ENCODE measurements around the gene LRTM2.

The LRTM2 gene

DNA sequence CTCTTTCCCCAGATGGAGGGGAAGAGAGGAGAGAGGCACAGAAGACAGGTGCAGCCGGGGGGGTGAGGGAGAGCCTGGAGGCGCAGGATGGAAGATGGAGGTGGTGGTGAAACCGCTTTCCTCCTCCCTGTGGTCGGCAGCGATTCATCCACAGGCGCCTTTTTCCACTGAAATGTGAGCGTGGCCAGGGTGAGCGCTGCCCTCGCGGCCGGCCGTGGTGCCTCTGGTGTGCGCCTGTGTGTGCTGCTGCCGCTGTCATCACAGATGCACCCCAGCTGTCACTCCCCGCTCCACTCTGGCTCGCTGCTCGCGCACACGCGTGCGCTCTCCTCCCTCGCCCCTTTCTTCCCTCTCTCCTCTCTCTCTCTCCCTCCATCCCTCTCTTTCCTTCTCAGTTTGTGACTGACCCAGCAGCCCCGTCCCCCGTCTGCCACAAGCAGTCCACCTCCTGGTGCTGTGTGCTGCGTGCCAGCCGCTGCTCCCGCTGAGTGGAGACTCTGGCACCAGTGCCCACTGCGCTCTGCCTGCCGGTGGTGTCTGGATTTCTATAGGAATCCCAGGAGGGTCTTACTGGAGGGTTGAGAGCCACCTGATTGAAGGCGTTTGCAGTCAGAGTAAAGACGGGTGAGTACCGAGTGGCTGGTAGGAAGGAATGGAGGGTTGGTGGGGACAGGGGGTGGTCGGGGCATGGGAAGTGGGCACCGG is at the start of gene LRTM2:
Gene LRTM2 (plus strand): TSS at position 375 of the 705 bp plus-strand sequence. CDS start 7,584 bp downstream, outside the sequence.
- no peak for DNase-seq

DNA sequence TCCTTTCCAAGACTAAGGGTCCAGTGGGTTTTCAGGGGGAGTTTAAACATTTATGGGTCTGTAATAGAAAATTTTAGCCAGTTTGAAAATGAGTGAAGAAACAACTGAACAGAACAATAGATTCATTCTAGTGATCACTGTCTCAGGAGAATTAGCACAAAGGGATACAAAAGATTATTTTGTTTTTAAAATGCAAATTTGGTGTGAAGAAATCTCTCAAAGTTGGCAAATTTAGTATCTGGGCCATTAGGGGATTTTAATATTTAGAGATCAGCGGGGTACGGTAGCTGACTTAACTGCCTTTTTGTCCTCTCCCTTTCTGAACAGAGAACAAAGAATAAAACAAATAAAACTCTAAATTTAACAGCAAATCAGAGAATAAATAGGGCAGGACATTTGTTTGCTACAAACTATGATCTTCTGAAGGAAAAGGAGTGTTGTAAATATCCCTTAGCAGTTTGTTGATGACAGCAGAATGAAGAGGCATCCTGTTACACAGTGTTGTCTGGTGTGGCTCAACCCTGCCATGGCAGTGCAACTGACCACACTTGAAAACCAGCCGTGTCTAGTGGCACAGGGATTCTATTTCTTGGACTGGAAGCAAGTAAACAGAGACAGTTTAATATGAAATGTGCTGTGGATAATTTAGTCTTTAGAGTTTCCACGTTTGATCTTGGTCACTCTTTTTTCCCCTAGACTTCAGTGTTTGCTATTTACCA is 46.3 kb upstream of the LRTM2 start:
- no peak for DNase-seq

DNA sequence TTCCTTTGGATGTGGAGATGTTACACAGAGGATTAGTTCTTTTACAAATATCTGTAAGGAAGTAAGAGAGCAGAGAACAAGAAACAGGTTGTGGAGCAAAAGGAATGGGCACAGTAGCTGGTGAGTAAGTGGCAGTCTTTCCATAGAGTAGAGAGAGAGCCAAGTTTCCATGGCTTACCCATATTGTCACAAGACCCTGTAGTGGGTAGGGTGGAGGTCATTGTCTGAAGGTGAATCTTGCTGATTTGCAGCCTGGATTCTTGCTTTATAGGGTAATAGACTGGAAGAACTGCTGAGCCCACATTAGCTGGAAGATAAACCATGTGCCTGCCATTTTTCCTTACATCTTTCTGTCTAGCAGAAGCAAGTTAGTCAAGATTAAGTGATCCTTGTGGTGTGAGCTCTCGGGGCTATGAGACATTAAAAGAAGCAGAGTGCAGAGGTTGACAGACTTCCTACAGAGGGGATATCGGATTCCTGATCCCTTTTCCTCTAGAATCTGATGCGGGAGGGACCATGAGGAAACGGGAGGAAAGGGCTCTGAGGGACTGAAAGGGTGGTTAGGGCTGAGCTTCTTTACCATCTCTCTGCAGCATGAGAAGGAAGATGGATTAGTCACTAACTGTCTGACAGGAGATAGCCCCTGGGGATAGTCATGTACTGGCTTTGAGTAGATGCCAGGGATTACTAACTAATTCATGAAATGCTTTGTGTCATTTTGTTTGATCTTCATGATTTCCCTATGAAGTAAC is 44.0 kb upstream of the LRTM2 start:
- DNase-seq, result no peak

DNA sequence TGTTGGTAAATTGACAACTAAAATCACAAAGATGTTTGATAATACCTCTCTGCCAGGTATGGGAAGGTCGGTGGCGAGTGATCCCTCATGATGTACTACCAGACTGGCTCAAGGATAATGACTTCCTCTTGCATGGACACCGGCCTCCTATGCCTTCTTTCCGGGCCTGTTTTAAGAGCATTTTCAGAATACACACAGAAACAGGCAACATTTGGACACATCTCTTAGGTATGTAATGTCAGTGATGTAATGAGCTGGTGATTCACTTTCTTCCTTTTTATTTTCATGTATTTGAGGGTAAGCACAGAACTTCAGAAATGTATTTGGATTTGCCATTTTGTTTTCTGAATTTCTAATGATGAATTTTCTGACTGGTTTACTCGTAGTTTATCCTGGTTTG is 42.6 kb upstream of the LRTM2 start:
- no peak for DNase-seq

DNA sequence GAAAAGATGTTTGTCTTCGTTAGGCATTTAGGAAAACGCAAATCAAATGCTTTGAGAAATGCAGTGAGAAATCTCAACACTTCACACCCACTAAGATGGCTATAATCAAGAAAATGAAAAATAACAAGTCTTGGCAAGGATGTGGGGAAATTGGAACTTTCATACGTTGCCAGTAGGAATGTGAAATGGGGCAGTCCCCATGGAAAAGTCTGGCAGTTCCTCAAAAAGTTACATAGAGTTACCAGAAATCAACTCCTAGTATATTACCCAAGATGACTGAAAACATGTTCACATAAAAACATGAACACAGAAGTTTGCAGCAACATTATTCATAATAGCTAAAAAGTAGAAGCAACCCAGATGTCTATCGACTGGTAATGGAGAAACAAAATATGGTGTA is 41.5 kb upstream of the LRTM2 start:
- DNase-seq, result no peak

DNA sequence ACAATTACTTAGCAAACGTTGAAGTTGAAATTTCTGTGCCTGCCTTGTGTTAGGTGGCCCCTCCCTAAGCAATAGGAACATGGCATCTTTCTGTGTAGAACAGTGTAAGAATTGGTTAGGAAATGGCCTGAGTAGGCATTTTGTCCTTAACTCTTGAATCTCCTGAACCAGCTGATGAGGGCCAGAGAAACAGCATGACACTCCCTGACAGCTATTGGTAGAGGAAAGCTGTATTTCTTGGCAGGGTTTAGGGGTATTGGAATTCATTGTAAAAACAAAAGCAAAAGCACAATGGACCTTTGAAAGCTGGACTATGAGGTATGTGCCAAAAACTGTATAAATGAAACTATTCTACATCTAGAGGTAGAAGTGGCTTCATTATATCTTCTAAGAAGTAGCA is 40.6 kb upstream of the LRTM2 start:
- no peak for DNase-seq

DNA sequence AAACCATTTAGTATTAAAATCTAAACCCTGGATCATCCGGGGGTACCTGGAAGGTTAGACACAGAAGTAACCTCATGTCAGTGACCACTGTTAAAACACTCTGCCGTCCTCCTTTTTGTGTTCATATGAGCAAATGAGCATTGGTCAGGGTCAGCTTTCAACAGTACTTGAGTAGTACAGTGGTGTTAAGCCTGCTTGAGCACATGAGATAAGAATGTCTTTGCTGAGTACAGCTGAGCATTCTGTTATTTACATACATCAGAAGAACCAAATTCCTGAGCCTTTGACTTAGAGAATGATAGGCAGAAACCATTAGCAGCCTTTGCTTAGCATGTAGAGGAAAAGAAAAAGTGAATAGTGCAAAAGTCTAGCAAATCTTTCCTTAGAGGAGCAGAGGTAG is 38.6 kb upstream of the LRTM2 start:
- no peak for DNase-seq

DNA sequence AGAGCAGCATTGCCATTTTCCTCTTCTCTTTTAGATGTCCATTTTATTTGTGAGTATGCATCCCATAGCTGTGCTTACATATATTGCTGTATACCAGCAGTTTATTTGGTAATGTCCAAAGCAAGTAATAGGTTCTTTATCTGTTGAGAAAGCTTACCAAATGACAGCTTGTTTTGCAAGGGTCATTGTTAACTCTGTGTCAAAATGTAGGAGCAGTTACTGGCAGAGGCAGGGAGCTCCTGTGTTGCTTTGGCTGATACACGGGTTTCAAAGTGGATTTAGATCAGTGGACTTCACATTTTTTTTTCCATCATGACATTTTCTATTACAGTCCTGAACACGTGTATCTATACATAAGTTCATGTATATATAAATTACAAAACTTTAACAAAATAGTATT is 38.1 kb upstream of the LRTM2 start:
- DNase-seq, result no peak

DNA sequence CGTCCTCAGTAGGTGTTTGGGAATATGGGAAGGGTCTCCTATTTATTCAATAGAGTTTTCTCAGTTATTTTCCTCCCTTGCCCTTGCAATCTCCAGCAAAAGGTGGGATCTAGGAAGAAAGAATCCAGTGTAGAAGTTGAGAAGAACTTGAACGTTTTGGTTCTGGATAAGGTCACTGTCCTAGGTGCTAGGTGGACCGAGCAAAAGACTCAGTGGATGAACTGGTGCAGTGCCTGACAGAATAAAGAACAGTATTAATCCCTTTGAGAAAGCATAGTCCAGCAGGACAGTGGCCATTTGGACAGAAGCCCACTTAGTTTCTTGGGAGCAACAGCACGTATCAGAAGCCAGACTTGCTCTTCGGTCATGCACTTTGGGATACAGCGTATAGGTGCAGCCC is 32.7 kb upstream of the LRTM2 start:
- DNase-seq, result no peak

DNA sequence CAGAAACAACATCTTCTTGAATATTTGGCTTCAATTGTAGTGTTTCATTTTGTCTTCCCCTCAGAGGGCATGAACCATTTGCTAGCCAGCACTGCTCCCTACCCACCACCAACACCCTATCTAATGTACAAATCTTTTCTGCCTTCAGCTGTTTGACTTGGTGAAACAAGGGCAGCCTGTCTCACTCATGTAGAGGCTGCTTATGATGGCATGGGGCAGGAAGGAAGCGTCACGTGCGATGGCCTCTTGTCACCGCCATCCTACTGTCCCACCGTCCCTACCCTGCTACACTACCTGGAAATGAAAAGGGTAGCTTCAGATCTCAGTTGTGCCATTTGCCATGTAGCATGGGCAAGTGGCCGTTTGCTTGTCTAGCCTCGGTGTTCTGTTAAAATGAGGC is 29.9 kb upstream of the LRTM2 start:
- no peak for DNase-seq

DNA sequence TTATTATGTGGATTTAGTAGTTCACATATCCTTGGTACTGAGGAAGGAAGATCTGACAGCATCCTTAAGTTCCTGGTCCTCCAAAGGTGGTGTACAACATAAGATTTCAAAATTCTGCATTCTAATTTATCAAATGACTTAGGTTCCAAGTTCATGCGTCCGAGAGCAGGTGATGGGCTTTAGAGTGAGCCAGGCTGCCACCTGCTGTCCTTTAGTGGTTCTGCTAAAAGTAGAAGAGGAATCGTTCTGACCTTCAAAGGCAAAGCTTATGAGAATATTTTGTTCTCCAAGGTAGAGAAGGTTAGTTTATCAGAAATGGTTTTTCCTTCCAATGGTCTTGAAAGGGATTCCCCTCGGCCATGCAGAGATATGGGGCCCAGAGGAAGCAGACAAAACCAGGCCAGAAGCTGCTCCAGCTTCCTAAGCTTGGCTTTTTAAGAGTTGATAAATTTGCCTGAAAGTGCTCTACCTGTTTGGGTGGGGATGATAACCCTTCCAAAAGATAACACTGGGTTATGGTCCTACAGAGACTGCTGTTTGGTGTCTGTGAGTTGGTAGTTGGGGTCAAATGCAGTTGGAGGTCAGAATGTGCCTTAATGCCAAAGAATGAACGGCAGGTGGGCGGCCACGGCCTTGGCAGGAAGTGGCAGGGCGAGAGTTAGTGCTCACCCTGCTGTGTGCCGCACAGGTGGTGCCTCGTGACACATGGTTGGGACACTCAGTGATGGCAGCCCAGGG is 29.1 kb upstream of the LRTM2 start:
- no peak for DNase-seq

DNA sequence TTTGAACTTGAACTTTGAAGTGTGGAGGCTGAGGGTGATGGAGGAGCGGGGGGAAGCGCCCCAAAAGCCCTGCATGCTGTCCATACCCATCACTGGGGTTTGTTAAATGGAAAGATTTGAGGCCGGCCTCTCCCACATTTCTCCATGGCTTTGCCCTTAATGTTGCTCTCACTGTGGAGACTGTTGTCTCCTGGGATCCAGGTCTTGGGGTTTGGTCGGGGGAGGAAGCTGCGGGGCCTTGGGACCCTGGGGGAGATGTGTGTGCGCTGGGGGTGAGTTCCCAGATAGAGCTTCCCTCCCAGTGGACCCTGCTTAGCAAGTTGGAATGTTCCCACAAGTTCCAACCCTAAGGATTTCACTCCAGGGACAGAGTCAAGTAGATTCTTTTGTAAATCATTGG is 28.0 kb upstream of the LRTM2 start:
- no peak for DNase-seq

DNA sequence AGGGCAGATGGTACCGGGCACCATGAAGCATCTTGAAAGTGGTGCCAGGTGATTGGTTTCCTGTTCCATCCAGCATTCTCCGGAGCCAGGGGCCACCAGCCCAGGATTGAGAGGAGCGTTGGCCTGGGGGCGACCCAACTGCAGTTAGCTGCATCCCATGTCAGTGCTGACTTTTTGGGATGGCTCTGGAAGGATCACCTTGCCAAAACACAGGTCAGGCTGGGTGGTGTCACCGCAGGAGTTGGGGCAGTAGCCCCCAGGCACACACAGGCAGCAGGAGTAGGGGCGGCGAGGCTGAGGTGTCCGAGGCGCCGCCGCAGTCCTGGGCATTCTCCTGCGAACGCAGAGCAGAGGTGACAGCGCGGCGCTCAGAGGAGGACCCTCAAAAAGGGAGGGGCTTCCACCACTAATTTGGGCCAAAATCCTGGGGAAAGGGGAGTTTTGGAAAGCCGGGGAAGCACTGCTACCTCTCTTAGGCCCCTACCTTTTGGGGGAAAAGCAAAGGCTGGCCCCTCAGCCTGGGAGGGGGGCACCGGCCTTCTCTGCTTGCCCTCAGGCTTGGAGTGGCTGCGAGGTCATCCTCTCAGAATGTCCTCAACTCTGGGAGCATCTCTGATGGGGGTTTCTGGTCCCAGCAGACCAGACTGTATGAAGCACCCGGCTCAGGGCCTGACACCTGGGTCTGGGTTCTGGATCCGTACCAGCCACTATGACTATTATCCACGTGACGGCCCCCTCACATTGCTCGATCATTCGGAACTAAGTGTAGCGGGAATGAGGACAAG is 26.7 kb upstream of the LRTM2 start:
- DNase-seq, result no peak

DNA sequence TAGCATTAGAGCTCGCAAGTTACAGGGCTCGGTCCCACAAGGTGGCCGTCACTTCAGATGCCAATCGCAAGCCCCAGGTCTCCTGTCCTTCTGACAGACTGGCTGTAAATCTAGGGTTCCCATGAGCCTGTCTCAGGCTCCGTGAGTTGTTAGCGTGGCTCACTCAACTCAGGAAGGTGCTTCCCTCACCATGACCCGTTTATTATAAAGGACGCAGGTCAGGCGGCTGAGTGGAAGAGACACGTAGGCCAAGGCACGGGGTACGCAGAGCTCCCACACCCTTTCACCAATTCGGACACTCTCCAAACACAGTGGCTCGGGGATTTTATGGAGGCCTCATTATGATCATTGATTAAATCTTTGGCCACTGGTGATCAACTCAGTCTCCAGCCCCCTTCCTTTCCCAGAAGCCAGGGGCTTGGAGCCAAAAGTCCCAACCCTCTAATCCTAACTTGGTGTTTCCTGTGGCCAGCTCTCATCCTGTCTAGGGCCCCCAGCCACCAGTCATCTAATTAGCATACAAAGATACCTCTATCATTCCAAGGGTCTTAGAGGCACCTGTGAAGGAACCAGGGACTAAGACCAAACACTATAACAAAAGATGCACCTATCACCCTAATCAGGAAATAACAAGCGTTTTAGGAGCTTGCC is 25.8 kb upstream of the LRTM2 start:
- DNase-seq, result no peak

DNA sequence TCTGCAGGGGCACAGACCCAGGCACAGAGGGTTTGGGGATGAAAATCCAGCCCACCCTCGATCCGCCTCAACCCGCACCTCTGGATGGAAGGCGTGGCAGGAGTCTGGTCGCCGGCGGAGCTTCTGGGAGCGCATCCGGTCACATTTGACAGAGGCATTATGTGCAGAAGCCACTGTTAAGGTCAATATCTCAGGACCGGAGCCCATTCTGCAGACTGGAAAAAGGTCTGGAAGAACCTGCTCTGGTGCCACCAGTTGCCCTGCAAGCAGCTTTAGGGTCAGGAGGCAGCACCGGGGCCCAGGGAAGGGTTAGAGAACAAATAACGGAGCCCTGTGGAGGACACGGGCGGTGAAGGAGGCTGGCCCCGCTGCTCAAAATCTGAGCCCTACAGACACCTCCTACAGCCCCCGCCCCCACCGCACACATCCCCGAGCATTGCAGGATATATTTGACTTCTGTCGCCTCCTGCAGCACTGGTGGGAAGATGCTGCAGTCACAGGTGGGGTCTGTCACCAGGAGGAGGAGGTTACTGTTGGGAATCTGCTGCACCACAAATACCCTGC is 25.1 kb upstream of the LRTM2 start:
- no peak for DNase-seq

DNA sequence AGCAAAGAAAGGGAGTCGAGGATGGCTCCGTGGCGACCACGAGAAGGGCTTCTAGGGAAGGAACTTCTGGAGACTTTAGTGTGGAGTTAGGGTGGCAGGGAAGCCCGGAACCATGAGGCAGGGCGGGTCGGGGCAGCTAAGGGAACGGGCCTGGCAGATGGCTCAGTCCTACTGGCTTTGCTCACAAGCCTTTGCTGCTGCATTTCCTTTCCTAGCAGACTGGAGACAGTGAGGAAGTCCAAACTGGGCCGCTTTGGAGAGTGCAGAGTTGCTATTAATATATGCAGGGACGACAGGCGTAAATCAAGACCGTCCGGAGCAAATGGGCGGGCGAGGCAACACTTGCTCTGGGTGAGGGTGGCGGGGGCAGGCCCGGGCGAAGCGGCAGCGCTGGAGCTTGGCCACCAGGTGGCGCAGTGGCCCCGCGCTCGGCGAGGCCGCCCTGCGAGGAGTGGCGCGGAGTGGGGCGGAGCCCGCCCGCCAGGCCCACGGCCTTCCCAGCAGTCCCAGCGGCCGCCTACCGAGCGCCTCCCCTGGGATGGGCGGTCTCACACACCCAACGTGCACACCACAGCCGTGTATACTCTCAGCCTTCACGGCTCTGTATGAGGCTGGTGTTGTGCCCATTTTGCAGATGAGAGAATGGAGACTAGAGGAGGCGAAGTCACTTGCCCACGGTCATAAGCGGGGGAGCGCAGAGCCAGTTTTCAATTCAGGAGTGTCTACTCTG is 24.4 kb upstream of the LRTM2 start:
- peak; percentile 89 for DNase-seq

DNA sequence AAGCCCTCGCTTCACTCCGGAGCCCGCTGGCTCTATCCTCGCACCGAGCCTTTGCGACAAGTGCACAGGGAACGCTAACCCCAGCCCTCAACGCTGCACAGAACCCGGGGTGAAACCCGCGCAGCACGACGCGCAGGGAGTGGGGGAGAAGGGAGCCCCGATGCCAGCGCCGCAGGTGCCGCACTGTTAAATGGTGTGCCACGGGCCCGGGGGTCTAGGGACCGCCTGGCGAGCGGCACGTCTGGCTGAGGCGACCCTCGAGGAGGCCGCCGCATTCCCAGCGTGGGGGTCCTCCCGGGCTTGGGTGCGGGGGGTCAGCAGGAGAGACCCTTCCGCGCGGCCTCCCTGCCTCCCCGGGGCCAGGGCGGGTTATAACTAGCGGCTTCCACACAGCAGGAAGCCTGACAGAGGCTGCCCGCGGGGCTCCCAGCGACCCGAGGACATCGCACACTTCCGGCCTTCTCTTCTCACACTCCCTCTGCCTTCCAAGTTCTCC is 23.8 kb upstream of the LRTM2 start:
- no peak for DNase-seq

DNA sequence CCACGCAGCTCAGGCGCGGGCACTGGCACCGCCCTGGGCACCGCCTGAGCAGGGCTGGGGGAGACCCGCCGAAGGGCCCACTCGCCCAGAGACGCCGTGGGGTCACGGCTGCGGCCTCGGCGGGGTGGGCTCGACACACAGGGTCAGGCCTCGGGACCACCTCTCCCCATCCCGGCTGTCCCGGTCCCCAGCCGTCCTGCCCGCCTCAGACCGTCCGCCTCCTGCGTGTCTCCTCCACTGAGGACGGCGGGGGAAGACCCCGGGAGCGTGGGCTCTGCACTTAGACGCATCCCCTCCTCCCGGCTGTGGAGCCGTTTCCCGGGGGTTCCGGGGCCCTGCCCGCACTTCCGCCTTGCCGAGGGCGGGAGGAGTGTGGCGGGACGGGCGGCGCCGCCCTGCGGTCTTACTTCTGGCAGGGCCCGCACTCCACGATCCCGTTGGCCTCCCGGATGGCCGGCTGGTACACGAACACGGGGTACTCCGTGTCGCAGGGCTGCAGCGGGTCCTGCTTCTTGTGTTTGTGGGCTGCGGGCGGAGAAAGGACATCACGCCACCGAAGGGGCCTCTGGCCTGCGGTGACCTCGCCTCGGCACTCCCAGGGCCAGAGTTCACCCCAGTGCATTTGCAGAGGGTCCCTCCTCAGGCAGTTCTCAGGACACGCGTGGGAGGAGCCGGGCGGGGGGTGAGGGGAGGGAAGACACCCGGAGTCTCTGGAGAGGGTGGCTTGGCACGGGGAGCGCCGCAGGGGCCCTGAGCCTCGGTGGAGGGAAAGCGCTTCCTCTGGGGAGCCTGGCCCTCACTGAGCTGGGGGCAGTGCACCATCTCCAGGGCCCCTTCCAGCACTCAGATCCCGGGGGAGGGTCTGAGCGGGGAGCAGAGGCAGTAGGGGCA is 23.1 kb upstream of the LRTM2 start:
- DNase-seq, result no peak

DNA sequence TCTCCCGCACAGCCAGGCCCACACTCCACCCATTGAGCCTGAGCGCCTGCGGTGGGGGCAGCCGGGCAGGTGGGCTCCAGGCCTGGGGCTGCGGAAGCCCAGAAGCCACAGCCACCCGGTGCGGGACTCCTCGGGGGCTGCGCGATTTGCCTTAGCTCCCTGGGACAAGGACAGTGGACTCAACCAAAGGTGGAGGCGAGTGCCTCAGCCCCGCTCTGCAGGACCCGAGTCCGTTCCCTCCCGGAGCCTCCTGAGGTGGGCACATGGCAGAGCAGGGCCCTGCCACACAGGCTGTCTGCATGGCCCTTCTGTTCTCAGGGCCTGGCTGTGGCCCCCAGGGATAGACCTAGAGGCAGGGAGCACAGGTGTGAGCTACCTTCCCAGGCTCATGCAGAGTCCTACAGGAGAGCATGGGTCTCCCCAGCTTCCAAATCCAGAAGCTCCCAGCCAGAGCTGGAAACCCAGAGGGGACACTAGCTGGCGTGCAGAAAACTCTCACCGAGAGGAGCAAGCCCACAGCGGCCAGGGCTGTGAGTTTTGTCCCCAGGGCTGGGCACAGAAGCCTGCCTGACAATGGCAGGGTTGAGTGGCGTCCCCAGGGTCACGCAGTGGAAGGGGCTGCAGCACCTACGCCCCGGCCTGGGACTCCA is 22.2 kb upstream of the LRTM2 start:
- DNase-seq, result no peak
